AG04450 (cell line): ENCODE data around the gene KCNQ2. TPM values are rescaled to one million over a fixed set of nuclear protein-coding genes. Genes with fewer than 3 reads are reported as not detected.

ENCODE experiments used
- CTCF ChIA-PET: fragments of 300-600, 350-600 bp; formaldehyde crosslinking; extraction: SDS; loops from one replicate; lab custom pipeline; 2022; ENCODE audit warnings: antibody characterized with exemption, inconsistent platforms; lab: Charles Lee
- POLR2A ChIA-PET: fragments of 350-600 bp; formaldehyde crosslinking; extraction: SDS; loops from one replicate; lab custom pipeline; 2021; ENCODE audit warnings: antibody characterized with exemption, inconsistent platforms; lab: Yijun Ruan, JAX
- DNase-seq: peaks from one replicate; pipeline ENCODE4 v3.0.0-alpha.2; 2011; ENCODE audit warnings: low read depth, low spot score
- H3K27ac ChIP-seq: one replicate; pipeline ENCODE4 v1.5.1; 2012; ENCODE audit warnings: low read depth, low read length, control low read depth
- H3K27me3 ChIP-seq: one replicate; pipeline ENCODE4 v1.6.0; 2012; ENCODE audit warnings: low read length; ENCODE audit not compliant: control insufficient read depth, insufficient read depth
- H3K4me3 ChIP-seq: 2 replicates; pipeline ENCODE4 v1.5.1; 2011; ENCODE audit warnings: mild to moderate bottlenecking, low read depth, low read length, control low read depth
- H3K9me3 ChIP-seq: 2 replicates; pipeline ENCODE4 v1.5.1; 2012; ENCODE audit warnings: low read length; ENCODE audit not compliant: control insufficient read depth, insufficient read depth
- CTCF ChIP-seq: IDR thresholded peaks from 2 replicates; pipeline ENCODE4 v1.5.1; 2011; ENCODE audit warnings: low read depth, low read length, control low read depth, inconsistent platforms
- polyA plus RNA-seq: library from polyadenylated mRNA; depleted of rRNA; stranded (reverse); fragments of >200 nt; gene quantifications from 2 replicates; pipeline ENCODE4 v1.2.3, GENCODE V29; 2011

Gene KCNQ2
- polyA plus RNA-seq, 1 experiment, result not detected

DNA sequence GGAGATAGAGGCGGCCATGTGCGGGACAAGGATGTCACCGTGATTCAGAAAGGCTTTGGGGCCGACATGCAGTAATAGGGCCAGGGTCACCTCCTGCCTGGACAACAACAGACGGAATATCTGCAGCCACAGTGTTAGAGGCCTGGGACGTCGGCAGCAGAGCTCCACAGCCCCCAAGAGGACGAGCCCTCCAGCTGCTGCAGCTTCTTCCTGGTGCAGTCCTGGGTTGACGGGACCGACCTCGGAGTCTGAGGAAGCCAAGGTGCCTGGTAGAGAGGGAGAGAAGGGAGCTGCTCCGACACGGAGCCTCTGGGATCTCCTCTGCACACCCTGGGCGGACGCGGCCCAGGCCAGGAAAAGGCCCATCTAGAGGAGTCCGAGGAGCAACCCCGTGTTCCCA, 88.1 kb downstream of the KCNQ2 start:
- CTCF ChIA-PET, result no interaction called here

DNA sequence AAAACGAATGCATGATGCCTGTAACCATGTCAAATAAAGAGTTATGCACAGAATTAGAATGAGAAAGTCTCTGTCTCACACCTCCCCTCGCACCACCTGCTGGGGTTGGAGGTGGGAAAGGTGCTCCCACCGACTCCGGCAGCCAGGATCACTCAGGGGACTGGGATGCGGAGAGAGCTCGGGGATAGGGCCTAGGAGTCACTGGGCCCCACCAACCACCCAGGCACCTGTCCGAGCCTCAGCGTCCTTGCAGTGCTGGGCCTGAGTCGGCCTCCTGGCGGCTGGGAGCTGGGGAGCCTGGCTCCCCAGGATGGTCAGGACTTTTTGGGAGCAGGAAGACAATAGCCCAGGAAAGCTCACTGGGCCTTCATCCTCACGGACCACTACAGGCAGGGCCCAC, 88.9 kb downstream of the KCNQ2 start:
- H3K9me3 ChIP-seq, result peaks cover 35% of the 10 kb centered on the region
- no peak for TF ChIP-seq CTCF
- POLR2A ChIA-PET, result no interaction called here
- H3K27ac ChIP-seq, result no peak overlapping the region
- DNase-seq, result no peak
- CTCF ChIA-PET, result interaction anchor here (1.2 kb wide), 1 partner anchor 165 kb away, joined by 3 read pairs; no protein-coding TSS in a partner anchor
- H3K27me3 ChIP-seq, result peaks cover 5% of the 10 kb centered on the region
- H3K4me3 ChIP-seq, result no peak overlapping the region

More for the DNA sequence above, 88.1 kb downstream of the KCNQ2 start:
- Histone ChIP-seq H3K27me3 (peaks cover 2% of the 10 kb centered on the region), H3K27ac (no peak overlapping the region), H3K4me3 (no peak overlapping the region), H3K9me3 (peaks cover 35% of the 10 kb centered on the region)
- TF ChIP-seq CTCF, result no peak
- no peak for DNase-seq
- POLR2A ChIA-PET, result no interaction called here

DNA sequence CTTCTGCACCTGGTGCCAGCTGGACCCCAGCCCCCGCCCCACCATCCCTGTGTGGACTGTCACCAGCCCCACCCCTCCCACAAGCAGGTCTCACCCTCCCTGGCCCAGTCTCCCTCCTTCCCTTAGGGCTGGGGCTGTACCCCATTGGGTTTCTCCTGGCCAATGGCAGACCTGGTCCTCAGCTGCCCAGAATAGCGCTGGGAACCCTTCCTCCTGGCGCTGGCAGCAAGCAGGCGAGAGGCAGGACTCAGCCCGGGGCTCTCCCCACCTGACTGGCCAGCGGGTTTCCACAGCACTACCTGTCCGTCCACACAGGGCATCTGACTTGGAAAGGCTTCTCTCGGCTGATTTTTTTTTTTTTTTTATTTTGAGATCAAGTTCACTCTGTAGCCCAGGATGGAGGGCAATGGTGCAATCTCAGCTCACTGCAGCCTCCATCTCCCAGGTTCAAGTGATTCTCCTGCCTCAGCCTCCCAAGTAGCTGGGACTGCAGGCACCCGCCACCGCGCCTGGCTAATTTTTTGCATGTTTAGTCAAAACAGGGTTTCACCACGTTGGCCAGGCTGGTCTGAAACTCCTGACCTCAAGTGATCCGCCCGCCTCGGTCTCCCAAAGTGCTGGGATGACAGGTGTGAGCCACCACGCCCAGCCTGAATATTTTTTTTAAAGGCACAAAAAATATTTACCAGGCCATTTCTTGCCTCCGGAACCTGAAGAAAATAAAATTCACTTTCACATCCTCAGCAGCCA, 89.7 kb downstream of the KCNQ2 start:
- Histone ChIP-seq H3K4me3 (no peak overlapping the region), H3K27ac (no peak overlapping the region), H3K9me3 (peaks cover 31% of the 10 kb centered on the region), H3K27me3 (peaks cover 8% of the 10 kb centered on the region)
- no peak for TF ChIP-seq CTCF
- ChIA-PET CTCF (interaction anchor here (1.2 to 3.4 kb wide), 5 partner anchors 9 to 164 kb away, joined by 3 to 47 read pairs (median 6); no protein-coding TSS in a partner anchor), POLR2A (no interaction called here)
- DNase-seq, result no peak

DNA sequence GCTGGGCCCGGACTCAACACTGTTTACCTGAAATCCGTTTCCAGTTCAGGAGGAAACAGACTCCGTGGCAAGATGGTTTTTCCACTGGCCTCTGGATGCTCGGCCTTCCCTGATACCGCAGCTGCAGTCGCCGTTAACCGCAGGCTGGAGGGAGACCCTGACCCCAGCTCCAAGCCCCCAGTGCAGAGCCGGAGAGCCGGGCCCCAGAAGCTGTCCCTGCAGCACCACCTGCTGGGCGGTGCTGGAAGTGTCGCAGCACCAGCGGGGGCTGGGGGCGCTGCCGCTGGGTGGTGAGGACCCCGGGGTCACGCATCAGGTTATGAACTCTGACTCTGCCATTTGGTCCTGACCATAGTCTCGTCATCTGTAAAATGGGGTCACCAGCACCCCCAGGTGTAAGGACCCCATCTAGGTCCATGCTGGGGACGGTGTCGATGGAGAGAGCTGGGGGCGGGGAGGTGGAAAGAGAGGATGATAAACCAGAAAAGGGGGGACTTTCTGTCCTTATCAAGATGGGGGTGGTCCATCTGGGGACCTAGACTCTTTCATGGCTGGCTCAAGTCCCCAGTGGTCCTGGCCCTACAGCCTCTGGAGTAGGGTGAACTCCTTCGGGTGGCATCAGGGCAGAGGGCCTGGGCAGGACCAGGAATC, 90.5 kb downstream of the KCNQ2 start:
- POLR2A ChIA-PET, result no interaction called here

More for the DNA sequence above, 90.5 kb downstream of the KCNQ2 start:
- peaks cover 14% of the 10 kb centered on the region for H3K27me3 ChIP-seq
- no peak overlapping the region for H3K4me3 ChIP-seq
- TF ChIP-seq CTCF, result peak; percentile 83
- CTCF ChIA-PET, result interaction anchor here (0.6 to 3.4 kb wide), 9 partner anchors 8 to 161 kb away, joined by 3 to 47 read pairs (median 6); no protein-coding TSS in a partner anchor
- no peak for DNase-seq
- peaks cover 25% of the 10 kb centered on the region for H3K9me3 ChIP-seq
- no peak overlapping the region for H3K27ac ChIP-seq
